GM20000 (cell line): ENCODE measurements around the gene CRADD.
"Not testable (repeated sequence)": the region's sequence is repeated elsewhere in the genome, so short reads cannot be mapped to it uniquely, and the experiment has no call there.

ENCODE experiments used
- DNase-seq: peaks from one replicate; pipeline ENCODE4 v3.0.0; 2012; ENCODE audit warnings: low spot score
- TF ChIP-seq, protein P1 (sequence below): IDR thresholded peaks from 2 replicates; pipeline ENCODE4 v1.5.1; 2012; ENCODE audit warnings: mild to moderate bottlenecking, control low read depth; ENCODE audit errors: extremely low read depth, missing control alignments

The CRADD gene

DNA sequence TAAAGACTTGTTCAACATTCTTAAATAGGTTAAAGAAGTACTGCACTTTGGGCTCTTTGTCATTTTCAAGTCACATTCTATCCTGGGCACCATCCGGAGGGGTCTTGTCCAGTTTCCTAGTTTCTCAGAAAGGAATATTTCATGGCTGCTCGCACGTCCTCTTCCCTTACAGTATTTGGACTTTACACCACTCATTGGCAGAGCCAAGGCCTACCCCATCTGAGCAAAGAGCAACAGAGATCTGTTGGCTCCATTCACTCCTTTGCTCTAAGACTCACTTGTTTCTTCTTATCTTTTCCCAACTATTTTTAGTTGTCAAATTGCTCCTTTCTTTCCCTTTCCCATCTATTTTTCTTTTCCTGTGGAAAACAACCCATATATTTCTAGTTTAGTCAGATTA is 118.2 kb downstream of the CRADD start:
- TF ChIP-seq, protein P1, sequence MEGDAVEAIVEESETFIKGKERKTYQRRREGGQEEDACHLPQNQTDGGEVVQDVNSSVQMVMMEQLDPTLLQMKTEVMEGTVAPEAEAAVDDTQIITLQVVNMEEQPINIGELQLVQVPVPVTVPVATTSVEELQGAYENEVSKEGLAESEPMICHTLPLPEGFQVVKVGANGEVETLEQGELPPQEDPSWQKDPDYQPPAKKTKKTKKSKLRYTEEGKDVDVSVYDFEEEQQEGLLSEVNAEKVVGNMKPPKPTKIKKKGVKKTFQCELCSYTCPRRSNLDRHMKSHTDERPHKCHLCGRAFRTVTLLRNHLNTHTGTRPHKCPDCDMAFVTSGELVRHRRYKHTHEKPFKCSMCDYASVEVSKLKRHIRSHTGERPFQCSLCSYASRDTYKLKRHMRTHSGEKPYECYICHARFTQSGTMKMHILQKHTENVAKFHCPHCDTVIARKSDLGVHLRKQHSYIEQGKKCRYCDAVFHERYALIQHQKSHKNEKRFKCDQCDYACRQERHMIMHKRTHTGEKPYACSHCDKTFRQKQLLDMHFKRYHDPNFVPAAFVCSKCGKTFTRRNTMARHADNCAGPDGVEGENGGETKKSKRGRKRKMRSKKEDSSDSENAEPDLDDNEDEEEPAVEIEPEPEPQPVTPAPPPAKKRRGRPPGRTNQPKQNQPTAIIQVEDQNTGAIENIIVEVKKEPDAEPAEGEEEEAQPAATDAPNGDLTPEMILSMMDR = no peak
- DNase-seq = no peak

DNA sequence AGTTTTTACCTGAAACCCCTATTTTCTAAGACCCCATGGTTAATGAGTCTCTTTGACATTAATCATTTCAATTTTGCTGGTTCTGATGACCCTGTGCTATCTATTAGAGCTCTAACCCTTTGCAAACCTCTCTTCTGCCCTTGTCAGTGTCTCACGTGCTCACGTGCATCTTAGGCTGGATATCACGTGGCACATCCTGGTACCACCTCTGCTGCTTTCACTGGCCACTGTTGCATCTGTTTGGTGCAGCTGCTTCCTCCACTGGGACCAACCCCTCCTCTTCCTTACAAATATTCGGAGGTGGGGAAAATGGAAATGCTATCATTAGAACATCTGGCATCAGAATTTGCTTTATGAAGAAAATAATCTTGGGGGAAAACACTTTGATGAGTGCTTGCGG is 119.6 kb downstream of the CRADD start:
- TF ChIP-seq, protein P1 = no peak
- no peak for DNase-seq

DNA sequence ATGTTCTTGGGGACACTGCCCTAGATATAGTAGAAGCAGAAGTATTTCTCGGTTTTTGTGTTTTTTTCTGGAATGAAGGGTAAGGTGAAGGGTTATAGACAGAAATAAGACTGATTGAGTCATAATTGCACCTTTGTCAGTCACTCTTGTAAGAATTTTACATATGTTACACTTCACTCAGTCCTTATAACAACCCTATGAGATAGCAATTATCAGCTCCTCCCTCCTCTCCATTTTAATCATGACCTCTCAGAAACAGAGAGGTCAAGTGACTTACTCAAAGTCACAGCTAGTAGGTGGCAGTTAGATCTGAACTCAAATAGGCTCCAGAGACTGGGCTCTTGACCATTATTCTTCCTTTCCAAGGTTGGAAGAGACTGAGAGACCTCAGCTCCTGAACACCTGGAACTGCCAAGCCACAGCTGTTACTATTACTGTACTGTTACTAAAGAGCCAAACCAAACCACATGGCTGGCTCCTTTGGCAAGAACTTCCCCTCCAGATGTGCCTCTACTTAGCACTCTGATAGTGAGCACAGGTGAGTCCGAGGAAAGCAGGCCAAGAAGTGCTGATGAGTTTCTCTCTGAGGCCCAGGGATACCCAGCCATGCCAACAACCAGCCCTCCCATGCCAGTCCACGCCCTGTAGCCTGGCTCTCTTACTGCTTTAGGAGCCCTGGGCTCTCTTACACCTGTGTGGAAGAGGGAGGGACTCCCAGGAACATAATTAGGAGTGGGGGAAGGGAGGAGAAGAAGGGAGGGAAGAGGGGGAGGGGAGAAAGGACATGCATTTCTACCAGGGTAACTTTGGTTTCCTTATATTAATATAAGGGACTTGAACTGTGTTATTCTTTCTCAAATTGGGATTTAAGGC is 121.3 kb downstream of the CRADD start:
- no peak for DNase-seq
- TF ChIP-seq, protein P1 = no peak

DNA sequence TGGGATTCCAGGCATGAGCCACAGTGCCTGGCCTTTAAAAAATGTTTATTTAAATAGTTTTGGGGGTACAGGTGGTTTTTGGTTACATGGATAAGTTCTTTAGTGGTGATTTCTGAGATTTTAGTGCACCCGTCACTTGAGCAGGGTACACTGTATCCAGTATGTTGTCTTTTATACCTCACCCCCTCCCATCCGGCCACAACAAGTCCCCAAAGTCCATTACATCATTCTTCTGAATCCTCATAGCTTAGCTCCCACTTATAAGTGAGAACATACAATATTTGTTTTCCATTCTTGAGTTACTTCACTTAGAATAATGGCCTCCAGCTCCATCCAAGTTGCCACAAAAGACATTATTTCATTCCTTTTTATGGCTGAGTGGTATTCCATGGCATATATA is 124.5 kb downstream of the CRADD start:
- not testable (repeated sequence) for DNase-seq

DNA sequence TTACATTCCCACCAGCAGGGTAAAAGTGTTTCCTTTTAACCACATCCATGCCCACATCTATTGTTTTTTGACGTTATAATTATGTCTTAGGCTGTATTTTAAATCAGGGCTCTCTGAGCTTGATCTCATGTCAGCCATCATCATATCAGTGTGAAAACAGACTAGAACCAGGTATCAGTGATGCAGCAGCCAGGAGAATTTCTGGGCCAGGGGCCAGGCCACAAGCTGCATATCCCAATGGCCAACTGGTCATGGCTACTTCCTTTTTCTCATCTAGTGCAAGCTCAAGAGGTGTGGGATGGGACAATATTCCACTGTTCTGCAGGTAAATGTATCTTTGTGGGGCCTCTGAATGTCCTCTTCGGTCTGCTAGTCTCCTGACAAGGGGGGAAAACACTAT is 125.1 kb downstream of the CRADD start:
- TF ChIP-seq, protein P1 = no peak
- no peak for DNase-seq

- DNase-seq = no peak
- TF ChIP-seq, protein P1 = no peak
These were observed 125.7 kb downstream of the CRADD start for GRCh38 chr12:93802698-93803423.

GRCh38 chr12:93803424-93803807 is 126.2 kb downstream of the CRADD start:
- TF ChIP-seq, protein P1 = no peak
- DNase-seq = no peak
